Gastrocnemius medialis (tissue), 4 donors: ENCODE measurements around the gene WHRN. TPM values are rescaled to one million over a fixed set of nuclear protein-coding genes. Genes with fewer than 3 reads are reported as not detected.

Source experiments
- ATAC-seq, 2 donors: fragments of 150-250 bp; one replicate each; pipeline ENCODE4 v1.9.1; 2016
- DNase-seq, 2 donors: peaks; one replicate each; pipeline ENCODE4 v3.0.0-alpha.2; 2019
- H3K27ac ChIP-seq, 4 donors: fragments of 200-600 bp; sonication (generic); 1 replicate in 1 of 4; 2 replicates in 3 of 4; pipeline ENCODE4 v1.5.1; 2016 to 2018; ENCODE audit warnings: mild to moderate bottlenecking in 2 of 4, moderate library complexity in 1 of 4
- H3K27me3 ChIP-seq, 3 donors: fragments of 200-600 bp; sonication (generic) in 2 of 3; 1 replicate in 1 of 3; 2 replicates in 2 of 3; pipeline versions ENCODE4 v1.5.1 to v1.6.0; 2016 to 2019; ENCODE audit warnings: mild to moderate bottlenecking in 1 of 3, moderate library complexity in 1 of 3
- H3K36me3 ChIP-seq, 2 donors: fragments of 200-600 bp; sonication (generic) in 1 of 2; one replicate each; pipeline ENCODE4 v1.5.1; 2017 to 2018
- H3K4me1 ChIP-seq, 2 donors: fragments of 200-600 bp; sonication (generic) in 1 of 2; one replicate each; pipeline ENCODE4 v1.5.1; 2016 to 2017; ENCODE audit warnings: mild to moderate bottlenecking in 2 of 2
- H3K4me3 ChIP-seq, 4 donors: fragments of 200-600 bp; sonication (generic) in 3 of 4; 1 replicate in 1 of 4; 2 replicates in 3 of 4; pipeline ENCODE4 v1.5.1; 2016 to 2019; ENCODE audit warnings: mild to moderate bottlenecking in 2 of 4
- H3K9me3 ChIP-seq, 3 donors: fragments of 200-600 bp; sonication (generic) in 2 of 3; 1 replicate in 1 of 3; 2 replicates in 2 of 3; pipeline ENCODE4 v1.5.1; 2016 to 2019
- POLR2A ChIP-seq, 2 donors: fragments of 450-650 bp; IDR thresholded peaks; one replicate each; pipeline ENCODE4 v1.6.1; 2017; ENCODE audit warnings: antibody characterized with exemption in 2 of 2, mild to moderate bottlenecking in 2 of 2, moderate library complexity in 2 of 2
- in situ Hi-C, 4 donors: fragments of 200-750 bp; cut with MboI; loops; one replicate each; pipeline versions ENCODE4 v1.15.0 to v1.8.0; 2017; ENCODE audit warnings: low sequenced_read_pairs in 4 of 4
- intact Hi-C: fragments of 100-400 bp; cut with DNase I; formaldehyde crosslinking; loops from one replicate; pipeline ENCODE4 v1.15.1; 2023; ENCODE audit warnings: low total_unique reads
- total RNA-seq, 4 donors: library from RNA; depleted of rRNA; stranded (reverse); fragments of >200 nt; gene quantifications; one replicate each; pipeline versions ENCODE4 v1.1.0 to v1.2.3, GENCODE V29; 2016
- TF ChIP-seq, protein P1 (sequence below), 5 experiments: fragments of 450-650 bp in 3 of 5; fragments of 200-600 bp in 2 of 5; sonication (generic) in 2 of 5; IDR thresholded peaks in 4 of 5; conservative IDR thresholded peaks in 1 of 5; 1 replicate in 4 of 5; 2 replicates in 1 of 5; pipeline ENCODE4 v1.5.1; 2016 to 2019; ENCODE audit warnings: antibody characterized with exemption in 5 of 5, mild to moderate bottlenecking in 3 of 5, moderate library complexity in 3 of 5

The WHRN gene
- total RNA-seq, 4 donors from 2014 or later: 0.16 to 0.18 TPM; not detected in 2

DNA sequence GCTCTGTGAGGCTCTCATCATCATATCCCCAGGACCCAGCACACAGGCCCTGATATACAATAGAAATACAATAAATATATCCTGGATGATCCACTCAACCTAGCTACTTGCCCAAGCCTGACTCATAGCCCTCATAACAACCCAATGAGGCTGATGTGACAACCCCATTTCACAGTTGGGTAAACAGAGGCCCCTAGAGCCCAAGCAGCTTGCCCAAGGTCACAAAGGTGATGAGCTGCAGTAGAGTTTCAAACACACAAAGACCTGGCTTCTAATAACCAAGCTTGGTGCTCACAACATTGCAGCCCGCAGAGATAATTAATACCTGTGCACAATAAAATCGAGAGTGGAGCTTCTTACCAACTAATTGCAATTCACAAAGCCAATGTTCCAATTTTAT, 114.3 kb downstream of the WHRN start:
- in situ Hi-C loops: no loop called here
- TF ChIP-seq POLR2A (IDR thresholded peaks at IDR 0.05): no peak
- TF ChIP-seq, protein P1, sequence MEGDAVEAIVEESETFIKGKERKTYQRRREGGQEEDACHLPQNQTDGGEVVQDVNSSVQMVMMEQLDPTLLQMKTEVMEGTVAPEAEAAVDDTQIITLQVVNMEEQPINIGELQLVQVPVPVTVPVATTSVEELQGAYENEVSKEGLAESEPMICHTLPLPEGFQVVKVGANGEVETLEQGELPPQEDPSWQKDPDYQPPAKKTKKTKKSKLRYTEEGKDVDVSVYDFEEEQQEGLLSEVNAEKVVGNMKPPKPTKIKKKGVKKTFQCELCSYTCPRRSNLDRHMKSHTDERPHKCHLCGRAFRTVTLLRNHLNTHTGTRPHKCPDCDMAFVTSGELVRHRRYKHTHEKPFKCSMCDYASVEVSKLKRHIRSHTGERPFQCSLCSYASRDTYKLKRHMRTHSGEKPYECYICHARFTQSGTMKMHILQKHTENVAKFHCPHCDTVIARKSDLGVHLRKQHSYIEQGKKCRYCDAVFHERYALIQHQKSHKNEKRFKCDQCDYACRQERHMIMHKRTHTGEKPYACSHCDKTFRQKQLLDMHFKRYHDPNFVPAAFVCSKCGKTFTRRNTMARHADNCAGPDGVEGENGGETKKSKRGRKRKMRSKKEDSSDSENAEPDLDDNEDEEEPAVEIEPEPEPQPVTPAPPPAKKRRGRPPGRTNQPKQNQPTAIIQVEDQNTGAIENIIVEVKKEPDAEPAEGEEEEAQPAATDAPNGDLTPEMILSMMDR (IDR thresholded peaks at IDR 0.05 in 4 of 5, conservative IDR thresholded peaks at IDR 0.05 in 1 of 5): no peak
- peaks cover 10 to 13% of the 10 kb centered on the region in 2 donors for H3K4me1 ChIP-seq

DNA sequence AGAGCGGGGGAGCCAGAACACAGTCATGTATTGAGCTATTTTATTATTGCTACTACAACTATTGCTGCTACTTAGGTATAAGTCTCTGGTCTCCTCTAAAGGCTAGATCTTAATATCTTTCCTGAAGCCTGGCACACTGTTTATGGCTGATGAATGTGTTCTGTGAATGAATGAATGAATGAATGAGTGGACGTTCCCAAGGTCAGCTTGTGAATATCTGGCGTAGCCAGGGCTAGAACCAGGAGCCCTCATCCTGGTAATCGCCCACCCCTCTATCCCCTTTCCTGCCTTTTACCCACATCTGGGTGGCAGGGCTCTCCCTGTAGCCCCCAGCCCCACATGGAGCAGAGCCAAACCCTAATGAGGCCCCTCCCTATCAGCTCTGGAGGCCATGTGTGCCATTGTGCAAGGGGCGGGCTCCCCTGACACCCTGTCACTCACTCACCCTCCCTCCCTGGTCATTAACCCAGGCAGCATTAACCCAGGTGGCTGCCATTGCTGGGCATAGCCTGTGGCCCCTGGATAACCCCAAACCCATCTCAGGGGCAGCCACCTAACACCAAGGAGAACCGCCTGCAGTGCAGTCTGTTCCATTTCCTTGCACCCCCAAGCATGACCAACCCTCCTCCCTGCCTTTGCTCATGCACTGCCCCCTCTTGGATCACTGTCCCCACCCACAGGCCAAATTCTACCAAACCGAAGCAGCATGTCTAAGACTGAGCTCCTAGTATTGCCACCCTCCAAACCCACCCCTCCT, 115.5 kb downstream of the WHRN start:
- ATAC-seq (no peak), DNase-seq (no peak)
- no peaks in the 10 kb centered on the region for H3K36me3 ChIP-seq
- H3K4me1 ChIP-seq: peaks cover 13 to 16% of the 10 kb centered on the region in 2 donors
- no peak for TF ChIP-seq POLR2A (IDR thresholded peaks at IDR 0.05)
- H3K9me3 ChIP-seq: no peaks in the 10 kb centered on the region
- in situ Hi-C loops (no loop called here), intact Hi-C loops (no loop called here)
- peak overlapping the region; percentile 9 to 81 (median 77) for H3K27ac ChIP-seq
- H3K4me3 ChIP-seq: no peak overlapping the region
- H3K27me3 ChIP-seq: no peaks in the 10 kb centered on the region

More for the DNA sequence above, 114.3 kb downstream of the WHRN start:
- DNase-seq: no peak
- Histone ChIP-seq H3K9me3 (no peaks in the 10 kb centered on the region), H3K36me3 (no peaks in the 10 kb centered on the region), H3K27ac (peak overlapping the region in 1 of 4 donors; percentile 4), H3K4me3 (no peak overlapping the region), H3K27me3 (no peaks in the 10 kb centered on the region)
- ATAC-seq: no peak
- intact Hi-C loops: no loop called here

DNA sequence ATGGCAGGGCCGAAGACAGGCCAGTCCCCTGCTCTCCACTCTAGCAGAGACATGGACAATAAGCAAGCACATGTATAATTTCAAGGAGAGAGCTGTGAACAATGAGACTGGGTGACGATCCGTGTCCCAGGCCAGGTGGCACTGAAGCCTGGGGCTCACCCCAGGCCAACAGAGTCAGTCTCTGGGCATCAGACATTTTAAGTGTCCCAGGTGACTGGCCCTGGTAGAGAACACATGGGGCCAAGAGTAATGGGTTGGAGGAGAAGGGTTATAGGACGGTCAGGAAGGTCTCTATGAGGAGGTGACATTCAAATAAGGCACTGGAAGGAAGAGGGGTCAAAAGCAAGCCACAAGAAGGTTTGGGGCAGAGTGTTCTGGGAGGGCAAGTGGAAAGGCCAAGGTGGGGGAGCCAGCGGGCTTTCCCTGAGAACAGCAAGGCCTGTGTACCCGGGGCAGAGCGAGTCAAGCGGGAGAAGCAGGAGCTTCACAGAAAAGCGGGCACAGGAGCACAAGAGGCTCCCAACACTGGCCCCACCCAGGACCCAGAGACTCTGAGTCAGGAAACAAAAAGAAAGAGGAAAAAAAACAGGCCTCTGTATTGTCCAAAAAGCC, 116.4 kb downstream of the WHRN start:
- intact Hi-C loops (no loop called here), in situ Hi-C loops (no loop called here)
- no peak for DNase-seq
- Histone ChIP-seq H3K36me3 (no peaks in the 10 kb centered on the region), H3K9me3 (no peaks in the 10 kb centered on the region), H3K4me3 (no peak overlapping the region), H3K27me3 (no peaks in the 10 kb centered on the region), H3K27ac (peak overlapping the region; percentile 74 to 81 (median 77)), H3K4me1 (peaks cover 18 to 21% of the 10 kb centered on the region in 2 donors)
- TF ChIP-seq POLR2A (IDR thresholded peaks at IDR 0.05): no peak
- TF ChIP-seq, protein P1 (IDR thresholded peaks at IDR 0.05 in 4 of 5, conservative IDR thresholded peaks at IDR 0.05 in 1 of 5): no peak
- ATAC-seq: no peak

DNA sequence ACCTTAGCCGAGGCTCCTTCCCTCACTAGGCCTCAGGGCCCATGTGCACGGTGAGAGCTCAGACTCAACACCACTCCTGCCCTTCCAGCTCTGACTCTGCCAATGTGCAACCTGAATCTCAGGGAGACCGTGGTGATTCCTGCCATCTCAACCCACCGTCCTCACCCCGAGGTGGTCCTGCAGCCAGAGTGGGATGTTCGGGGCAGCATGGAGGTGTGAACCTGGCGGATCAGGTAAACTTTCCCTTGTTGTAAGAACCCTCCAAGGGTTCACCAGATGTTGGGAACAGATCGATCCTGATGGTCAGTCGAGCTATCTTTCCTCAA, 117.0 kb downstream of the WHRN start:
- no peaks in the 10 kb centered on the region for H3K36me3 ChIP-seq
- DNase-seq (no peak), ATAC-seq (no peak)
- peaks cover 23 to 24% of the 10 kb centered on the region in 2 donors for H3K4me1 ChIP-seq
- peak overlapping the region in 3 of 4 donors; percentile 49 to 59 (median 53) for H3K4me3 ChIP-seq
- in situ Hi-C loops: no loop called here
- peak overlapping the region; percentile 74 to 81 (median 77) for H3K27ac ChIP-seq
- intact Hi-C loops: no loop called here
- no peaks in the 10 kb centered on the region for H3K27me3 ChIP-seq
- no peaks in the 10 kb centered on the region for H3K9me3 ChIP-seq
- TF ChIP-seq, protein P1 (IDR thresholded peaks at IDR 0.05 in 4 of 5, conservative IDR thresholded peaks at IDR 0.05 in 1 of 5): no peak
- TF ChIP-seq POLR2A (IDR thresholded peaks at IDR 0.05): no peak

DNA sequence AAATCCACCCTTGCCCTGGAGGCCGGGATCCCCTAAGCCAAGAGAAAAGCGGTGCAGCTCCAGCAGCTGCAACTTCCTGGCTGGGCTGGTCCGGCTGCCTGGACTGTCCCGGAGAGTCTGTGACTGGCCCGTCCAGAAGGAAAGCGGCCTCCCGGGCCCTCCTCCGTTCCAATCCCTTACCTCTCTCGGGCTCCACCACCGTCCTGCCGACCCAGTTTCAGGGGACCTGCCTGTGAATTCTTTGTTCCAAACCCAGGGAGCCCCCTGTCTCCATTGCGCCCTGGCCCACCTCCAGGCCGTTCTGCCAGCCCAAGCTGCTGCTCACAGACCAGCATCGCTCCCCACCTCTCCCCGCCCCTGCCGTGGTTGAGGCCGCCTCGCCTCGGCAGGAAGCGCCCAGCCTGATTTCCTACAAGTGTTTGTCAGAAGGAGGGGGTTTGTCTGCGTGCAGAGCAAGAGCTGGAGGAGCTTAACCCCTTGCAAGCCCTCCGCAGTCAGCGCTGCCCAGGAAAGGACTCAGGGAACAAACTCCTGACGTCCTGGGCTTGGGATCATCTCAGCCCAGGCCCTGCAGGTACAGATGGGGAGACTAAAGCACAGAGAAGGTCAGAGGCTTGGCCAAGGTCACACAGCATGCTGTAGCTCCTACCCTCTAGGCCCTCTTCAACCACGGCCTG, 117.5 kb downstream of the WHRN start, which contains the start of gene AKNA:
TSS of gene AKNA (minus strand) at position 303 of the 677 bp plus-strand sequence. CDS start 6,649 bp downstream, outside the sequence.
- Histone ChIP-seq H3K4me3 (peak within 1 kb of the TSS; percentile 49 to 59 (median 56)), H3K4me1 (peaks cover 24 to 29% of the 10 kb centered on the region in 2 donors), H3K9me3 (no peaks in the 10 kb centered on the region), H3K27ac (peak within 1 kb of the TSS; percentile 74 to 81 (median 77)), H3K27me3 (no peaks in the 10 kb centered on the region), H3K36me3 (no peaks in the 10 kb centered on the region)
- in situ Hi-C loops: no loop called here
- ATAC-seq (peak; percentile 49 to 52), DNase-seq (peak; percentile 52 to 67)
- TF ChIP-seq, protein P1 (IDR thresholded peaks at IDR 0.05 in 4 of 5, conservative IDR thresholded peaks at IDR 0.05 in 1 of 5): no peak
- TF ChIP-seq POLR2A (IDR thresholded peaks at IDR 0.05): peak; percentile 46 to 53
- intact Hi-C loops: no loop called here
